HepG2 (cell line): ENCODE results near the gene SRCIN1. TPM values are rescaled to one million over a fixed set of nuclear protein-coding genes. Genes with fewer than 3 reads are reported as not detected.

Experiments
- AFF4 ChIP-seq: sonication (generic); formaldehyde crosslinking; IDR thresholded peaks from 2 replicates; pipeline ENCODE4 v1.4.0; 2020; ENCODE audit warnings: missing genetic modification reagents
- ARNT ChIP-seq: fragments of 450-650 bp; IDR thresholded peaks from 2 replicates; pipeline ENCODE4 v1.6.1; 2017
- ATF7-NPFF ChIP-seq: sonication (generic); formaldehyde crosslinking; IDR thresholded peaks from 2 replicates; pipeline ENCODE4 v1.8.1; 2023; ENCODE audit warnings: mild to moderate bottlenecking, low read depth, missing genetic modification reagents, moderate library complexity
- CAMTA2 ChIP-seq: sonication (generic); formaldehyde crosslinking; IDR thresholded peaks from 2 replicates; pipeline ENCODE4 v1.4.0; 2020; ENCODE audit warnings: mild to moderate bottlenecking, missing genetic modification reagents, borderline replicate concordance
- CENPT ChIP-seq: sonication (generic); formaldehyde crosslinking; IDR thresholded peaks from 2 replicates; pipeline ENCODE4 v1.8.0; 2022; ENCODE audit warnings: low read depth, mild to moderate bottlenecking, moderate library complexity, missing genetic modification reagents
- DNMT1 ChIP-seq: sonication (generic); formaldehyde crosslinking; IDR thresholded peaks from 2 replicates; pipeline ENCODE4 v1.5.1; 2020; ENCODE audit warnings: mild to moderate bottlenecking, missing genetic modification reagents
- HBP1 ChIP-seq: IDR thresholded peaks from 2 replicates; pipeline ENCODE4 v1.6.1; 2016; ENCODE audit warnings: low read depth, control low read depth
- HOMEZ ChIP-seq: IDR thresholded peaks from 2 replicates; pipeline ENCODE4 v1.6.1; 2016; ENCODE audit warnings: low read depth
- IRX3 ChIP-seq: sonication (generic); formaldehyde crosslinking; IDR thresholded peaks from 2 replicates; pipeline ENCODE4 v1.8.1; 2023; ENCODE audit warnings: mild to moderate bottlenecking, low read depth, missing genetic modification reagents, borderline replicate concordance
- JUNB ChIP-seq: sonication (generic); formaldehyde crosslinking; IDR thresholded peaks from 2 replicates; pipeline ENCODE4 v1.8.0; 2022; ENCODE audit warnings: missing genetic modification reagents, mild to moderate bottlenecking, borderline replicate concordance
- KAT2B ChIP-seq: fragments of 150-350 bp; IDR thresholded peaks from 2 replicates; pipeline ENCODE4 v1.6.1; 2014; ENCODE audit warnings: low read depth, low read length, borderline replicate concordance
- NFE2L1 ChIP-seq: sonication (generic); formaldehyde crosslinking; IDR thresholded peaks from 2 replicates; pipeline ENCODE4 v1.4.0; 2020; ENCODE audit warnings: missing genetic modification reagents, mild to moderate bottlenecking, borderline replicate concordance
- NFIC ChIP-seq: IDR thresholded peaks from 2 replicates; pipeline ENCODE4 v1.6.1; 2012; ENCODE audit warnings: mild to moderate bottlenecking, low read length, inconsistent platforms
- NPAS2 ChIP-seq: sonication (generic); formaldehyde crosslinking; IDR thresholded peaks from 2 replicates; pipeline ENCODE4 v1.8.0; 2022; ENCODE audit warnings: mild to moderate bottlenecking, missing genetic modification reagents, borderline replicate concordance
- SMAD9 ChIP-seq: sonication (generic); formaldehyde crosslinking; IDR thresholded peaks from 2 replicates; pipeline ENCODE4 v1.5.1; 2020; ENCODE audit warnings: mild to moderate bottlenecking, missing genetic modification reagents
- SNAPC2 ChIP-seq: sonication (generic); formaldehyde crosslinking; IDR thresholded peaks from 2 replicates; pipeline ENCODE4 v1.8.1; 2022; ENCODE audit warnings: mild to moderate bottlenecking, missing genetic modification reagents
- ZNF205 ChIP-seq: IDR thresholded peaks from 2 replicates; pipeline ENCODE4 v1.6.1; 2018; ENCODE audit warnings: missing biosample characterization, missing genetic modification reagents
- ZNF224 ChIP-seq: sonication (generic); formaldehyde crosslinking; IDR thresholded peaks from 2 replicates; pipeline ENCODE4 v1.5.0; 2020; ENCODE audit warnings: mild to moderate bottlenecking, missing genetic modification reagents
- ZNF230 ChIP-seq: sonication (generic); formaldehyde crosslinking; IDR thresholded peaks from 2 replicates; pipeline ENCODE4 v1.4.0; 2020; ENCODE audit warnings: mild to moderate bottlenecking, missing genetic modification reagents
- ZSCAN31 ChIP-seq: sonication (generic); formaldehyde crosslinking; IDR thresholded peaks from 2 replicates; pipeline ENCODE4 v1.5.0; 2020; ENCODE audit warnings: low read depth, mild to moderate bottlenecking, missing genetic modification reagents
- polyA plus RNA-seq, 8 experiments: library from polyadenylated mRNA; depleted of rRNA in 3 of 8; stranded (reverse) in 7 of 8; unstranded in 1 of 8; fragments of >200 nt; fragmentation: Illumina TruSeq in 4 of 8; extraction: Trizol in 4 of 8; gene quantifications; 2 replicates each; pipeline versions ENCODE4 v1.2.1 to v1.2.3, GENCODE V29; 2011 to 2016; ENCODE audit warnings: low read depth in 4 of 8, missing spikeins in 1 of 8, mixed read lengths in 1 of 8; ENCODE audit not compliant: insufficient read depth in 1 of 8
- total RNA-seq, 5 experiments: library from RNA; depleted of rRNA; stranded (reverse); fragments of >200 nt; fragmentation: Illumina TruSeq; extraction: Trizol; gene quantifications; 2 replicates each; pipeline ENCODE4 v1.2.3, GENCODE V29; 2016; ENCODE audit warnings: low read depth in 1 of 5
- TF ChIP-seq, protein P1 (sequence below): sonication (generic); formaldehyde crosslinking; IDR thresholded peaks from 2 replicates; pipeline ENCODE4 v1.4.0; 2020; ENCODE audit warnings: missing genetic modification reagents
- TF ChIP-seq, protein P2 (sequence below): sonication (generic); formaldehyde crosslinking; IDR thresholded peaks from 2 replicates; pipeline ENCODE4 v1.4.0; 2020; ENCODE audit warnings: mild to moderate bottlenecking, missing genetic modification reagents

The SRCIN1 gene
- total and polyA plus RNA-seq, 2 of the 13 experiments (the other 11 are each of a cell fraction or from before 2014, with no cell fraction given) = 1.2 to 9.6 TPM

- TF ChIP-seq NFE2L1 (CRISPR knock-in tag) = no peak
- no peak for TF ChIP-seq AFF4 (CRISPR knock-in tag)
- TF ChIP-seq ARNT = no peak
- TF ChIP-seq NFIC = peak; percentile 60; the same call in 1 of the 2 replicates
- TF ChIP-seq DNMT1 (CRISPR knock-in tag) = no peak
- no peak for TF ChIP-seq HOMEZ (CRISPR knock-in tag)
- peak; percentile 87; the same call in 1 of the 2 replicates for TF ChIP-seq NPAS2 (CRISPR knock-in tag)
- TF ChIP-seq SMAD9 (CRISPR knock-in tag) = no peak
- no peak for TF ChIP-seq ATF7-NPFF (CRISPR knock-in tag)
- TF ChIP-seq IRX3 (CRISPR knock-in tag) = 0 out of 2 replicates have a peak, but pooled peaks have one; percentile 61
- no peak for TF ChIP-seq CENPT (CRISPR knock-in tag)
- TF ChIP-seq ZSCAN31 (CRISPR knock-in tag) = no peak
- TF ChIP-seq JUNB (CRISPR knock-in tag) = no peak
- no peak for TF ChIP-seq KAT2B
- peak; percentile 92; the same call in 1 of the 2 replicates for TF ChIP-seq SNAPC2 (CRISPR knock-in tag)
- no peak for TF ChIP-seq HBP1 (CRISPR knock-in tag)
- no peak for TF ChIP-seq ZNF224 (CRISPR knock-in tag)
- no peak for TF ChIP-seq ZNF205 (CRISPR knock-in tag)
- no peak for TF ChIP-seq CAMTA2
- TF ChIP-seq, protein P1, sequence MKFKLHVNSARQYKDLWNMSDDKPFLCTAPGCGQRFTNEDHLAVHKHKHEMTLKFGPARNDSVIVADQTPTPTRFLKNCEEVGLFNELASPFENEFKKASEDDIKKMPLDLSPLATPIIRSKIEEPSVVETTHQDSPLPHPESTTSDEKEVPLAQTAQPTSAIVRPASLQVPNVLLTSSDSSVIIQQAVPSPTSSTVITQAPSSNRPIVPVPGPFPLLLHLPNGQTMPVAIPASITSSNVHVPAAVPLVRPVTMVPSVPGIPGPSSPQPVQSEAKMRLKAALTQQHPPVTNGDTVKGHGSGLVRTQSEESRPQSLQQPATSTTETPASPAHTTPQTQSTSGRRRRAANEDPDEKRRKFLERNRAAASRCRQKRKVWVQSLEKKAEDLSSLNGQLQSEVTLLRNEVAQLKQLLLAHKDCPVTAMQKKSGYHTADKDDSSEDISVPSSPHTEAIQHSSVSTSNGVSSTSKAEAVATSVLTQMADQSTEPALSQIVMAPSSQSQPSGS (CRISPR knock-in tag) = 0 out of 2 replicates have a peak, but pooled peaks have one; percentile 30
- TF ChIP-seq, protein P2, sequence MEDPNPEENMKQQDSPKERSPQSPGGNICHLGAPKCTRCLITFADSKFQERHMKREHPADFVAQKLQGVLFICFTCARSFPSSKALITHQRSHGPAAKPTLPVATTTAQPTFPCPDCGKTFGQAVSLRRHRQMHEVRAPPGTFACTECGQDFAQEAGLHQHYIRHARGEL (CRISPR knock-in tag) = no peak
- TF ChIP-seq ZNF230 (CRISPR knock-in tag) = peak; percentile 33; the same call in 1 of the 2 replicates
These were observed 12.4 kb upstream of the SRCIN1 start (continued) for GRCh38 chr17:38617967-38618760.
